CD4-positive, alpha-beta T cell treated with Interleukin-21 for 1 hour (primary cell): ENCODE measurements around the gene EIF1B.

Source experiments
- DNase-seq: peaks from one replicate; pipeline ENCODE4 v3.0.0-alpha.2; 2020

The EIF1B gene

GRCh38 chr3:40355410-40355809, 45.9 kb downstream of the EIF1B start:
- no peak for DNase-seq

GRCh38 chr3:40358454-40358853, 48.9 kb downstream of the EIF1B start:
- no peak for DNase-seq
